ENCODE measurements around the gene SRSF3. TPM values are rescaled to one million over a fixed set of nuclear protein-coding genes. Genes with fewer than 3 reads are reported as not detected.

SRSF3 gene
- total RNA-seq, 1 donor from 2014 or later, result 119 TPM

DNA sequence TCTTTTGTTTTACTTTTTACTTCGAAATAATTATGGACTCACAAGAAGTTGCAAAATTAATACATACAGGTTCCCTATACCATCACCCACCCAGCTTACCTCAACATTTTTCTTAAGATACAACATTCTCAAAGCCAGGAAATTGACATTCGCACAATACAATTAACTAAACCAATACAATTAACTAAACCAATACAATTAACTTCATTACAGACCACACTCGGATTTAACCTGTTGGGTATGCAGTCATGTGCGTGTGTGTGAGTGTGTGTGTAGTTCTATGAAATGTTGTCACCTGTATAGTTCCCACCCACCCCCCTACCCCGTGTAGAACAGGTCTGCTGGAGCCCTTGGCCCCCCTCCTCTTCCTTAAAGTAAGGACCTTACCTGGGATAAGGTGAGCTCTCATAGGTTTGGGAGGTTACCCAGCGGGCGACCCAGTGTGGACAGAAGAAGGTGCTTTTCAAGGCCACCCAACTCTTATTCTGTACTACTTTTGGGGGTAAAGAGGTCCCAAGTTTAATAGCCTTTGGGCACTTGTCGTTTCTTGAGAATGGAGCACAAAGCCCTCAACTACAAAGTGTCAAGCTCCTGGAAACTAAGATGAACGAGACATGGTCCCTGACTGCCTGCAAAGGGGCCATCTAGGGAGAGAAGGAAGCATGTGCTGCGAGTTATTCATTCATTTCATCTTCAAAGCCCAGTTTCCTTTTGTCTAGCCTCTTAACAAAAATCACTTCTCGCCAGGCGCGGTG lies 46.3 kb upstream of the SRSF3 start:
- intact Hi-C loops (cut with micrococcal nuclease), result loop anchor here (10.0 kb wide), 1 partner anchor 47 kb away; the partner anchor contains the start of gene SRSF3
- H3K4me3 ChIP-seq, result peak overlapping the region; percentile 99
- H3K27ac ChIP-seq (replicated peaks), result peak overlapping the region; percentile 99

DNA sequence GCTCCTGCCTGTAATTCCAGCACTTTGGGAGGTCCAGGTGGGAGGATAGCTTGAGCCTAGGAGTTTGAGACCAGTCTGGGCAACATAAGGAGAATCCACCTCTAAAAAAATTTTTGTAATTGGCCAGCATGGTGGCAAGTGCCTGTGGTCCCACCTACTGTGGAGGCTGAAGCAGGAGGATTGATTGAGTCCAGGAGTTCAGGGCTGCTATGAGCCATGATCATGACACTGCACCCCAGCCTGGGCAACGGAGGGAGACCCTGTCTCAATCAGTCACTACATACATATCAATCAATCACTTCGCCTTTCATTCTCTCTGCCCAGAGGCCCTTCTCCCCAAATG lies 45.8 kb upstream of the SRSF3 start:
- DNase-seq, result no peak
- TF ChIP-seq, protein P1, sequence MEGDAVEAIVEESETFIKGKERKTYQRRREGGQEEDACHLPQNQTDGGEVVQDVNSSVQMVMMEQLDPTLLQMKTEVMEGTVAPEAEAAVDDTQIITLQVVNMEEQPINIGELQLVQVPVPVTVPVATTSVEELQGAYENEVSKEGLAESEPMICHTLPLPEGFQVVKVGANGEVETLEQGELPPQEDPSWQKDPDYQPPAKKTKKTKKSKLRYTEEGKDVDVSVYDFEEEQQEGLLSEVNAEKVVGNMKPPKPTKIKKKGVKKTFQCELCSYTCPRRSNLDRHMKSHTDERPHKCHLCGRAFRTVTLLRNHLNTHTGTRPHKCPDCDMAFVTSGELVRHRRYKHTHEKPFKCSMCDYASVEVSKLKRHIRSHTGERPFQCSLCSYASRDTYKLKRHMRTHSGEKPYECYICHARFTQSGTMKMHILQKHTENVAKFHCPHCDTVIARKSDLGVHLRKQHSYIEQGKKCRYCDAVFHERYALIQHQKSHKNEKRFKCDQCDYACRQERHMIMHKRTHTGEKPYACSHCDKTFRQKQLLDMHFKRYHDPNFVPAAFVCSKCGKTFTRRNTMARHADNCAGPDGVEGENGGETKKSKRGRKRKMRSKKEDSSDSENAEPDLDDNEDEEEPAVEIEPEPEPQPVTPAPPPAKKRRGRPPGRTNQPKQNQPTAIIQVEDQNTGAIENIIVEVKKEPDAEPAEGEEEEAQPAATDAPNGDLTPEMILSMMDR (IDR thresholded peaks at IDR 0.05; ENCODE audit: borderline replicate concordance), result no peak
- H3K36me3 ChIP-seq, result no peaks in the 10 kb centered on the region
- H3K4me3 ChIP-seq, result no peak overlapping the region
- intact Hi-C loops (cut with micrococcal nuclease), result loop anchor here (10.0 kb wide), 1 partner anchor 46 kb away; the partner anchor contains the start of gene SRSF3
- no peak overlapping the region for H3K27ac ChIP-seq (replicated peaks)
- peaks cover 44% of the 10 kb centered on the region for H3K4me1 ChIP-seq
- H3K9me3 ChIP-seq (replicated peaks), result no peaks in the 10 kb centered on the region
- H3K27me3 ChIP-seq (ENCODE audit: low read depth), result no peaks in the 10 kb centered on the region

More for the DNA sequence above, 46.3 kb upstream of the SRSF3 start:
- Histone ChIP-seq H3K9me3 (replicated peaks) (no peaks in the 10 kb centered on the region), H3K4me1 (peaks cover 47% of the 10 kb centered on the region), H3K36me3 (no peaks in the 10 kb centered on the region), H3K27me3 (ENCODE audit: low read depth) (no peaks in the 10 kb centered on the region)
- TF ChIP-seq, protein P1 (IDR thresholded peaks at IDR 0.05; ENCODE audit: borderline replicate concordance), result no peak
- no peak for DNase-seq

DNA sequence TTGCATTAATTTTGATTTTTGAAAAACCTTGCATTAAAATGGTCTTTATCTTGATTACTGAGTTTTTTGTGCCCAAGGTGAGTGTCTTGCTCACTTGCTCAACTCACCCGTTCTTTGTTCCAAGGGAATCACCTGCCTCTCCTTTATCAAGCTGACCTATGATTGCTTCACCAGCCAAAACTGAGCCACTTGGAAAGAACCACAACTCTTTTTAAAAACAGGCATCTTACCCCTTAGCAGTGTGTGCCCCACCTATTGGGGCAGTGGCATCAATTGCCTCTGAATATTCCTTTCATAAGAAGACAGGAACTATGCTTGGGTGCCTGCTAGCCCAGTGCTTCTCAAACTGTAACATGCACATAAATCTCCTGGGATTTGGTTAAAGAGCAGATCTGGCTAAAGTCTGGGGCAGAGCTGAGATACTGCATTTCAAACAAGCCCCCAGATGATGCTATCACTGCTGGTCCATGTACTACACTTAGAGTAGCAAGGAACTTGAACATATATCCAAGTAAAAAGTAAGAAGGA lies 43.6 kb upstream of the SRSF3 start:
- Histone ChIP-seq H3K4me3 (no peak overlapping the region), H3K27ac (replicated peaks) (no peak overlapping the region), H3K9me3 (replicated peaks) (no peaks in the 10 kb centered on the region), H3K4me1 (peaks cover 30% of the 10 kb centered on the region), H3K27me3 (ENCODE audit: low read depth) (no peaks in the 10 kb centered on the region), H3K36me3 (no peaks in the 10 kb centered on the region)
- TF ChIP-seq, protein P1 (IDR thresholded peaks at IDR 0.05; ENCODE audit: borderline replicate concordance), result no peak
- no peak for DNase-seq
- intact Hi-C loops (cut with micrococcal nuclease), result no loop called here

DNA sequence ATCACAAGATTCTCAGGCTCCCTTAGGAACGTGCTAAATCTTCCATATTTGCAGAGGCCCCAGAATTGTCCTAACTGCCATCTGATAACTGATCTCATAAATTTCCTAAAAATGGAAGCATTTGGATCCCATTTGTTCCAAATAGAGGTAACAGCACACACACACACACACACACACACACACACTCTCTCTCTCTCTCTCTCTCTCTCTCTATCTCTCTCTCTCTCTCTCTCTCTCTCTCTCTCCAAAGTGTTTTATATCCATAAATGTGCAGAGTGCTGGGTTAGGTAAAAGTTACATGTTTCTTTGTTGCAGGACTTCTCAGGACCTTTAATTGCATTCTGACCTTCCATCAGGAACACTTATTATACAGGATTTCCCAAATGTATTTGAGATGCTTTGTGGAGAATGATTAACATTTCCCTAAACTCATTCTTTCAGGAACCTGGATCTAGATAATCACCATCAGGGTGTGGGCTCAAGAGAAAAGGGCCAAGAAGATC lies 38.4 kb upstream of the SRSF3 start:
- Histone ChIP-seq H3K4me1 (peaks cover 7% of the 10 kb centered on the region), H3K36me3 (no peaks in the 10 kb centered on the region), H3K4me3 (no peak overlapping the region), H3K9me3 (replicated peaks) (no peaks in the 10 kb centered on the region), H3K27me3 (ENCODE audit: low read depth) (no peaks in the 10 kb centered on the region), H3K27ac (replicated peaks) (no peak overlapping the region)
- no peak for DNase-seq
- TF ChIP-seq, protein P1 (IDR thresholded peaks at IDR 0.05; ENCODE audit: borderline replicate concordance), result no peak
- intact Hi-C loops (cut with micrococcal nuclease), result no loop called here

DNA sequence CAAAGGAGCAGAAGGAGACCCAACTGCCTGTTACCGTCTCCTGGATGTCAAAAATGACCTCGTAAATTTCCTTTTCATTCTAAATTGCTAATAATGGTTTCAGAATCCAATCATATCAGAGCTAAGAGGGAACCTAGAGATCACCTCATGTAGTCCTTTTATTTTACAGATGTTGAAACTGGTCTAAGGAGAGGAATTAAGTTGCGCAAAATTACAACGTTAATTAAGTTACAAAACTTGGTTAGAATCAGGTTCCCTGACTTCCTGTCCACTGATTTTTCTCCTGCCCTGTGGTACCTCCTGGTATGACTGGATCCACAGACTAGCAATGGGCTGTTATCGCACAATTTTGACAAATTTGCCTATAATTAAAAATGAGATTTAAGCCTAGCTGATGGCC lies 37.9 kb upstream of the SRSF3 start:
- DNase-seq, result no peak
- intact Hi-C loops (cut with micrococcal nuclease), result no loop called here
- H3K9me3 ChIP-seq (replicated peaks), result no peaks in the 10 kb centered on the region
- no peaks in the 10 kb centered on the region for H3K27me3 ChIP-seq (ENCODE audit: low read depth)
- no peaks in the 10 kb centered on the region for H3K36me3 ChIP-seq
- TF ChIP-seq, protein P1 (IDR thresholded peaks at IDR 0.05; ENCODE audit: borderline replicate concordance), result no peak
- no peak overlapping the region for H3K4me3 ChIP-seq
- peaks cover 7% of the 10 kb centered on the region for H3K4me1 ChIP-seq
- H3K27ac ChIP-seq (replicated peaks), result no peak overlapping the region
